ENCODE data around the gene FMO2.

DNA sequence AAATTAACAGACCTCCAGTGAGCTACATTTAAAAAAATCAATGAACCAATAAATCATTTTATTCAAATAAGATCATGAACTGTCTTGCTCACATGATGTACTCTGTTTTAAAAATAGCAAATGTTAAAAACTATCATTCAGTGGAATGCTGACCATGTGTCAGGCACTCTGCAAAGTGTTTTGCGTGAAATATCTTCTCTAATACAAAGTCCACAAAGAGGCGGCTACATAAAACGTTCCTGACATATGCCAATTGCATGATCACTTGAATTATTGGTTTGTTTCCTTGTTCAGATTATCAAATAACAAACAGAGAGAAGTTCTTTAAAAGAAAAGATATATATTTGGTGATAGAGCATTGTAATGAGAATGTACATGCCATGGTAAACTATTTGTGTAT lies 10.7 kb downstream of the FMO2 start:
- no peak for TF ChIP-seq POLR2AphosphoS5 (IDR thresholded peaks at IDR 0.05; ENCODE audit: low read depth, low read length)
- no peak for TF ChIP-seq POLR2A (IDR thresholded peaks at IDR 0.05; ENCODE audit: low read depth, low read length)
